A549 treated with CORT108297 at 1 μM for 4 hours (cell line): ENCODE results near the gene CFAP54. TPM values are rescaled to one million over a fixed set of nuclear protein-coding genes. Genes with fewer than 3 reads are reported as not detected.

ENCODE experiments used
- total RNA-seq: library from RNA; stranded (reverse); fragments of 200-300 nt; extraction: Qiagen RNA extraction; gene quantifications from 5 replicates; pipeline ENCODE4 v1.2.3, GENCODE V29; 2022

The CFAP54 gene, protein sequence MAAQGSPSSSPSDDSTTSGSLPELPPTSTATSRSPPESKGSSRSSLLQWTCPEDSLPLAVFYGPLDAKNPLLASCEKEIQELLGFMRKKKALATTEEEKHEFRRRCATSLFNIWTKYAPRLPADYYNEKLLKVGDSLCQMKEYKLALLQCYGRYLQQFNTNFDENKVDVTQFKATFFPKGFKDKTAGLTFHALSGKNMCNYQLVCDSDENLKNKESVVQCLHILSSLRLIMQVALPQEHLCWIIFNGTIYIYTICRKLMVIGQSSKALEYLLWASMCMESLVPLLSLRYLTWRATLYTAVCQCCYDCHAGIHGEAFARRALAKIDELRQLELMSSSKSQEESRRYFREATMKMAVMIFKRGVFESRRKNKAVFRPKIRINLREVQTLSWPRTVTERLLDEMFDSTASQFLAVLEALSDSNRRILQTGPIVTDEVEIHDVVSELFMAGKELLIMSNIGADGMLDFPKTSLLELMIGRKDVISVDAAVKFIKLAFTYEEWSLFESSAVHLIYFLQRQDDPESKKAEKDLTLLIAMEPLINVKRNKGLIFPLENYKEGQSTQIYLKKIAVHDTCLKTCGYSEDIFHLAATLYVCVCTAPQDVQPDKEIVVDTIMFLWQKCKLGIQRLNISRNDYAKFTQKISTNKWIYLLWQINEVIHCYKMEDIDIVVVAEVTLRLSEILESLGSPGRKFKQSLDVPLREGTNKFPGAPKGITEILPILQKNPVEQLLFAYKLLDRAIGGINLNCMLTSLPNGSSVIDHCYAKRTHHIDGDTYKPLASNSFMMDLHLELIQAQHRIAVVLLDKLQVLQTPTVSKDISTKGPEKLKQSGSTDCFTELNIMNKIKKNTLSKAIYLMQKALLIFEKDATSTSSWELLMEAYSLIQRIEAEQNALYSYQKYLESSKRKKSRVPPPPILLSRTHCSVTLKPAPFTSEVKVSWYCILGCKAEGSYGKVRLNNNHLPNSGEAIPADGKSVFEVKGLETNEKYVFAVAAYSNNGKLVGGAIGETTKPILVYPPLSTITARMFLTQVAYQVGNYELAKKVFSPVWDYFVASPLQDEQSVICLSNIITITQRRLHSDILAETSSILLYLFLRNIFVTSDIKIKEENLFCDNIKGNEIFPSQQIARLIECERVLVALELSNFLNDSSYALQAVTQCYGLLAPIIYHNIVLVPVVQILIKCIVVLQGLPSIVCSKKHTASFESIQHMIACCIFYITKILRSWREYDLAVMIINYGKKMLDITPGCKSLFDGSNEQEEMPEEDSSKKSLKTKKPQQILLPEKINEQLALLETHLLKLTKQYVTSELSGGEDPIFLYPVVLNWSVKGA (N-terminal part only)
- total RNA-seq: 1.2 to 1.7 TPM (median 1.5 TPM) in 5 replicates

DNA sequence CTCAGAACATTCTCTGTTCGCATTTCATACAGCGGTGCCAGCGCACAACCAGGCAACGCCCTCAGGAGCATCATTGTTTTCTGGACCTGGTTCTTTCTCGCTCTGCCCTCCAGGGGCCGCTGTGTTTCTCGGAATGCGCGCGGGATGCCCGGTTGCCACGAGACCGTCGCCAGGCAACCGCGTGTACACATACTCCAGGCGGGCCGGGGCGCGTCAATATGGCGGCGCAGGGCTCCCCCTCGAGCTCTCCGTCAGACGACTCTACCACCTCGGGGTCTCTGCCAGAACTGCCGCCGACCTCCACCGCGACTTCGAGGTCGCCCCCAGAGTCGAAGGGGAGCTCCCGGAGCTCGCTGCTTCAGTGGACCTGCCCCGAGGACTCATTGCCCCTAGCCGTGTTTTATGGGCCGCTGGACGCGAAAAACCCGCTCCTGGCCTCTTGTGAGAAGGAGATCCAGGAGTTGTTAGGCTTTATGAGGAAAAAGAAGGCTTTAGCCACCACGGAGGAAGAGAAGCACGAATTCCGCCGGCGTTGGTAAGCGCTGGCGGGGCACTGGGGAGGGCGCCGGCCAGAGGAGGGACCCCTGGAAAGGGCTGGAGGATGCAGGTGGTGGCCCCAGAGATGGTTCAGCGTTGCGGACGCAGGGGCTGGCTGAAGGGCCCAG lies at the start of gene CFAP54:
Gene CFAP54 (plus strand): TSS at position 186 of the 665 bp plus-strand sequence. CDS start 33 bp downstream, at position 219.

DNA sequence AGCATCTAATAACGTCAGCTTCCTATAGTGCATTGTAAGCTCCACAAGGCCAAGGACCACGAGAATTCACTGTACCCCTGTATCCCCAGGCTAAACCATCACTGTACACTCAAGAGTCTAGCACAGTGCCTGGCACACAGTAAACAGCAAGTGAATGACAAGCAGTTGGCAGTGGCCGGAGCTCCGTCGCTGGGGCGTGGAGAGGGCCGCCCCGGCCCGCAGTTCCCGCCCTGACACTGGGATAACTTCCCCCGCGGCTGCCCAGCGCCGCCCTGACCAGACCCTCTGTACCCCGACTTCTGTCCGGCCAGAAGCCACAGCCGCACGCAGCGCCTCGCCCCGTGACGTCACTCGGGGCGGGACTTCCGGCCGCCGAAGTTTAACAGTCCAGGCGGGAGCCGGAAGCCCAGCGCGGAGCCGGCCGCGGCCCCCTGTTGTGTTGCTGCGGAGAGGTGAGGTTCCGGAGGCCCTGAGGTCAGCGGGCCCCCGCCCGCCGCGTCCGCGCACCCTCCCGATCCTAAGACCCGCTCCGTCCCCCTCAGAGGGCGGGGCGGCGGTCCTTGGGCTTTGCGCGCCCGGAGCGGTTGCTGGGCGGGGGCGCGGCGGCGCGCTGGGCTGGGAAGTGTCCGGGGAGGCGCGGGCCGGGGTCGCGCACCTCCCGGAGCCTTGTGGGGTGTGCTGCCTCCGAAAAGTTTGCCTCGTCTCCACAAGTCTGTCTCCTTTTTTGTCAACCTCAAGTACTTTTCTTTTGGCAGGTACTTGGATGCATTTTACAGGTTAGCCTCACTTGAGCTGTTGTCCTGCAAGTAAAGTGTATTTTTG lies 417.7 kb downstream of the CFAP54 start, which contains the start of gene NEDD1:
Gene NEDD1 (plus strand): TSS at position 409 of the 822 bp plus-strand sequence. CDS start 2,503 bp downstream, outside the sequence.

Other genes with a start within 250 kb of the CFAP54 start
- gene CDK17, start 89.1 kb upstream of the CFAP54 start, total RNA-seq: 10.8 to 19.9 TPM (median 12.8 TPM) in 5 replicates